Testis (tissue), 2 donors: ENCODE results near the gene PRR33.

Source experiments
- POLR2A ChIP-seq: fragments of 450-650 bp; IDR thresholded peaks from one replicate; pipeline ENCODE4 v1.6.1; 2017; ENCODE audit warnings: antibody characterized with exemption, mild to moderate bottlenecking, moderate library complexity
- TF ChIP-seq, protein P1 (sequence below), 3 experiments: fragments of 450-650 bp in 2 of 3; fragments of 200-600 bp in 1 of 3; sonication (generic) in 1 of 3; IDR thresholded peaks; one replicate each; pipeline ENCODE4 v1.5.1; 2016 to 2019; ENCODE audit warnings: antibody characterized with exemption in 3 of 3, mild to moderate bottlenecking in 2 of 3, moderate library complexity in 1 of 3

DNA sequence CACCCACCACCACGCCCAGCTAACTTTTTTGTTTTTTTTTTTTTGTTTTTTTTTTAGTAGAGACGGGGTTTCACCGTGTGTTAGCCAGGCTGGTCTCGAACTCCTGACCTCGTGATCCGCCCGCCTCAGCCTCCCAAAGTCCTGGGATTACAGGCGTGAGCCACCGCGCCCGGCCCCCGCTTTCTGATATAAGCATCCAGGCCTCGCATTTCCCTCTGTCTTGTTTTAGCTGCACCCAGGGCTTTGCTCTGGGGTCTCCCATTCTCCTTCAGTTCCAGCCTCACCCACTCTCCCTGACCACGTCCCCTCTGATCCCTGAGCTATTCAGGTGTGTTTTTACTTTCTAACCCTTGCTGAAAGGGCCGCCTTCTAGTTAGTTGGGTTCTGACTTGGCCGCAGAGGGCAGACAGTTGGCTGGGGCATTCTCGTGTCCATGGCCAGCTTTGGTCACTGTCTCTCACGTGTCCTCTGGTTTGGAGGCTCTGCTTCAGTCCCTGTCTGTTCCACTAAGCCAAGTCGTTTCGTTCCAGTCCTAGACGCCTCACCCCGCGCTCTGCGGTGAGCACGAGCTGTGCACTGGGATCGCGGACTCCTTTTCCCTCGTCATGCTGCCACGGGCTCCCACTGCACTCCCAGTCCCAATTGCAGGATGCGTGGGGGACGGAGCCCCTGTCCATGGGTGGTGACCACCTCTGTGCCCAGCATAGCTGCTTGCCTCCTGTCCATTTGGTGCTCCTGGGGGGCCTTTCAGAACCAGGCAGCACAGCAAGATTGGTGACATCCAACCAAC lies 21.8 kb upstream of the PRR33 start:
- TF ChIP-seq, protein P1, sequence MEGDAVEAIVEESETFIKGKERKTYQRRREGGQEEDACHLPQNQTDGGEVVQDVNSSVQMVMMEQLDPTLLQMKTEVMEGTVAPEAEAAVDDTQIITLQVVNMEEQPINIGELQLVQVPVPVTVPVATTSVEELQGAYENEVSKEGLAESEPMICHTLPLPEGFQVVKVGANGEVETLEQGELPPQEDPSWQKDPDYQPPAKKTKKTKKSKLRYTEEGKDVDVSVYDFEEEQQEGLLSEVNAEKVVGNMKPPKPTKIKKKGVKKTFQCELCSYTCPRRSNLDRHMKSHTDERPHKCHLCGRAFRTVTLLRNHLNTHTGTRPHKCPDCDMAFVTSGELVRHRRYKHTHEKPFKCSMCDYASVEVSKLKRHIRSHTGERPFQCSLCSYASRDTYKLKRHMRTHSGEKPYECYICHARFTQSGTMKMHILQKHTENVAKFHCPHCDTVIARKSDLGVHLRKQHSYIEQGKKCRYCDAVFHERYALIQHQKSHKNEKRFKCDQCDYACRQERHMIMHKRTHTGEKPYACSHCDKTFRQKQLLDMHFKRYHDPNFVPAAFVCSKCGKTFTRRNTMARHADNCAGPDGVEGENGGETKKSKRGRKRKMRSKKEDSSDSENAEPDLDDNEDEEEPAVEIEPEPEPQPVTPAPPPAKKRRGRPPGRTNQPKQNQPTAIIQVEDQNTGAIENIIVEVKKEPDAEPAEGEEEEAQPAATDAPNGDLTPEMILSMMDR (IDR thresholded peaks at IDR 0.05), result no peak
- no peak for TF ChIP-seq POLR2A
